Measurements from ENCODE around the gene NGDN.
"Not testable (repeated sequence)": the region's sequence is repeated elsewhere in the genome, so short reads cannot be mapped to it uniquely, and the experiment has no call there.

The NGDN gene

DNA sequence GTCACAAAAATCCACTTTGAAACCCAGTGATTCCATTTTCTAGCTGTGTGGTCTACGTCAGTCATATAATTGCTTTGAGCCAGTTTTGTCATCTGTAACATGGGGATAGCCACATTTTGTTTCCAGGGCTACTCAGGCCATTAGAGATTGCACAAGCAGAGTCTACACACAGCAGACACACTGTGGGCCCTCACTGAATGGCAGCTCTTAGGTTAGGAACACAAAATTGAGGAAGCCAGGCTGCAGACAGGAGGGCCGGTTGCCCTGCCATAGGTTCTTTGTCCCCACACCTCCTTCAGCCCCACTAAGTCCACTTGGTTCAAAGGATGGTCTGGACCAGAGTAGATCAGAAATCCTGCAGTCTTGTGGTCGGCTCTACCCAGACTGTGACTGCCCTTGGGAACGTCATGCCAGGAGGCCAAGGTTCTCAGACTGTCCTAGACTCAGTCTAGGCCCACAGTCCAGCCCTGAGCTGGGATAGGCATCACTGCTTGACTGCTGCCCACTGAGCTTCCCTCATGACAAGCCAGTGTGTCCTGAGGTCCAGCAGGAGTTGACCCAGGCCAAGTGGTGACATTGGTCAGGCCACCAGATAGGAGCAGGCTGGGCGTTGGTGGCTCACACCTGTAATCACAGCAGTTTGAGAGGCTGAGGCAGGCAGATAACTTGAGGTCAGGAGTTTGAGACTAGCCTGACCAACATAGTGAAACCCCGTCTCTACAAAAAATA, 30.2 kb upstream of the NGDN start:
- no peak for DNase-seq

- DNase-seq: no peak
These were observed 28.4 kb upstream of the NGDN start for GRCh38 chr14:23441076-23441475.

GRCh38 chr14:23442721-23443356, 26.7 kb upstream of the NGDN start:
- DNase-seq: no peak

DNA sequence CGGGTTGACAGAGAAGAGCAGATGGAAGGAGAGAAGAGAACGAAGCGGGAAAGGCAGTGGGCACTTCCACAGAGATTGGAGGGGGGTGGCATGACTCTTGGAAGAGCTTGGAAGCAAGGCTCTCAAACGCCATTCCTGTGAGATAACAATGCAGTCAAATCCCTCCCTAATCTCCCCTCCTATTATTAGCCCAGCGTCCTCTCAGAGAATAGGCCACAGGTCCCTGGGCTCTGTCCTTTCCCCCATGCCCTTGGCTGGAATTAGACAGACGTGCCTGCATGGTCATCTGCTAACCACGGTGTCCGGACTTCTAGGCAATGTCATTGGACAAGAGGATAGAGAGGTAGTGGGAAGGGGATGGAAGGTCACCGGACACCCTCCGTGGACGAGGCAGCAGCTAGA, 26.1 kb upstream of the NGDN start:
- DNase-seq: no peak

DNA sequence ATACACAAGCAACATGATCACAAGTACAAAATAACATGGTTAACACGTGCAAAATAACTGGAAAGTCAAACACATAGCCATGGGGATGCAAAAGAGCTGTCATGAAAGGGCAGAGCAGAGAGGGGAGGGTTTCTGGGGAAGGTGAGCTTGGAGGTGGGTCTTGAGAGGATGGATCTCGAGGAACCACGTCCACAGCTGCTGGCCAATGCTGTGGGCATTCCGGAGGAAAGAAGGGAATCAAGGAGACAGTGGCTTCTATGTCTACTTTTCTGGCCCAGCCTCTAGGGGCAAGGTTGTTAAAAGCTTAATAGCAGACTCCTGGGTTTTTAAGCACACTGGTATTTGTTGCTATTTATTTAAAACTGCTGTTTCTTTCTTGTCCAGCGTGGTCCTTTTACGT, 25.6 kb upstream of the NGDN start:
- DNase-seq: no peak

GRCh38 chr14:23444314-23444713, 25.2 kb upstream of the NGDN start:
- no peak for DNase-seq

DNA sequence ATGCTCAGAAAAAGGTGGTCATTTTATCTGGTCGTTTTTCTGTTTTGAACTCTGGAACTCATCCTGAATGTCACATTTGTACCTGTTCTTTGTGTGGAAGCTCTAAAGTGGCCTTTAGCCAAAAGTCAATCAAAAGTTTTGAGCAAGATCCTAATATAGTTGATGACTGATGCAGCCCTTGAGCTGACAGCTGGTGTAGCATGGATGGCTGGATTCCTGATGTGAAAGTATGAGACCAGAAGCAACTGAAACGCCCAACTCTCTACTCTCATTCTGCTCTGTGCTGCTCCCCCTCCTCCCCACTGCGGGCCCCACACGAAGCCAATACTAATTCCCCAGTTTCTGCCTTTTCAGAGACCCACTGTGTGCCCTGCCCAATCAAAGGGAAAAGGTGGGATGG, 23.7 kb upstream of the NGDN start:
- DNase-seq: no peak

DNA sequence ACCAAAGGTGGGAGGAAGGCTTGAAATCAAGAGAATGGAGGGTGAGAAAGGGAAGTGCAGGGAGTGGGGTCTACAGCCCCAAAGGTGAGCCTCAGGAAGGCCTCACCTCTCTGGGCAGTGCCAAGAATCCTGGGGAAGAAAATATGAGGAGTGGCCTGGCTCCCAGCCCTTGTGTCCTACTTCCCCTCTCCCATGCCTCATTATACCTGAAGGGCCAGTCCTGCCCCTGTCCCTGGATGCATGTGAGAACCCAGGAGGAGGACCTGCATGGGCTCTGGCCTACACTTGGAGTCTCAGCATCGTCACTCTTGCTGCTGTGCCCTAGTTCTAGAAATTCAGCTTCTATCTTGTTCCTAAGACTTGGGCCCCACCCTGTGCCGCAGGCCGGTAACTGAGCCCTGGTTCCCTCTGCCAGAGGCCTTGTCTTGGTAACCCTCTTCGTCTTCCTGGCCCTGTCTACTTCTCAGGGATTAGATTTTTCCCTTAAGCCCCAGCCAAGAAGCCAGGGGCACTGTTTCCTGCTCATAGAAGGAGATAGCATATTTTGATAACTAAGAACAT, 23.1 kb upstream of the NGDN start:
- DNase-seq: no peak

GRCh38 chr14:23447361-23448350, 21.8 kb upstream of the NGDN start:
- no peak for DNase-seq

GRCh38 chr14:23449314-23449713, 20.2 kb upstream of the NGDN start:
- DNase-seq: no peak

DNA sequence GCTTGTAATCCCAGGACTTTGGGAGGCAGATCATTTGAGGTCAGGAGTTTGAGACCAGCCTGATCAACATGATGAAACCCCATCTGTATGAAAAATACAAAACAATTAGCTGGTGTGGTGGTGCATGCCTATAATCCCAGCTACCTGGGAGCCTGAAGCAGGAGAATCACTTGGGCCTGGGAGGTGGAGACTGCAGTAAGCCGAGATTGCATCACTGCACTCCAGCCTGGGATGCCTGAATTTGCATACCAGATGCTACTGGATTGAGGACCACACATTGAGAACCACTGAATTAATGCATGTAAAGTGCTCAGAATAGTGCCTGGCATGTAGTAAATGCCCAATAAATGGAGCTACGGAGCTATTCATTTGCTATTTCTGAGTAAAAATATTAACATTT, 19.1 kb upstream of the NGDN start:
- no peak for DNase-seq

DNA sequence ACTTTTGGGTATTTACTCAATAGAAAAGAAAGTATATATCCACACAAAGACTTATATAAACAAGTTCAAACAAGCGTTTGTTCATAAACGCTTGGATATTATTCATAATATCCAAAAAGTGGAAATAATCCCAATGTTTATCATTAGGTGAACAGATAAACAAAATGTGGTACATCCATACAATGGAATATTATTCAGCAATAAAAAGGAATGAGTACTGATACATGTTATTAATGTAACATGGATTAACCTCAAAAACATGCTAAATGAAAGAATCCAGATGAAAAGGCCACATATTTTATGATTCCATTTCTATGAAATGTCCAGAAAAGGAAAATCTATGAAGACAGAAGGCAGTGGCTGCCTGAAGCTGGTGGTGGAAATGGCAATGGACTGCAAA, 17.3 kb upstream of the NGDN start:
- DNase-seq: no peak

GRCh38 chr14:23454445-23454856, 15.1 kb upstream of the NGDN start:
- DNase-seq: no peak

- DNase-seq: not testable (repeated sequence)
These were observed 12.5 kb upstream of the NGDN start for GRCh38 chr14:23456883-23457586.

GRCh38 chr14:23457587-23458445, 11.7 kb upstream of the NGDN start:
- DNase-seq: no peak

DNA sequence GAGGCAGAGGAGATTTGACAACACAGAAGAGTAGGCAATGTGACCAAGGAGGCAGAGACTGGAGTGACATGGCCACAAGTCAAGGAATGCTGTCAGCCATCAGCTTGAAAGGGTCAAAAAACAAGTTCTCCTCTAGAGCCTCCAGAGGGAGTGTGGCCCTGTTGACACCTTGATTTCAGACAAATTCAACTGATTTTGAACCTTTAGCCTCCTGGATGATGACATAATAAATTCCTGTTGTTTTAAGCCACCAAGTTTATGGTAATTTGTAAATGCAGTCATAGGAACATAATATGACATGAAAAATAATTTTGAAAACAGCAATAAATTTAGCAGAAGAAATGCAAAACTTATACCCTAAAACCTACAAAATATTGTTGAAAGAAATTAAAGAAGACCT, 8.5 kb upstream of the NGDN start:
- DNase-seq: no peak

DNA sequence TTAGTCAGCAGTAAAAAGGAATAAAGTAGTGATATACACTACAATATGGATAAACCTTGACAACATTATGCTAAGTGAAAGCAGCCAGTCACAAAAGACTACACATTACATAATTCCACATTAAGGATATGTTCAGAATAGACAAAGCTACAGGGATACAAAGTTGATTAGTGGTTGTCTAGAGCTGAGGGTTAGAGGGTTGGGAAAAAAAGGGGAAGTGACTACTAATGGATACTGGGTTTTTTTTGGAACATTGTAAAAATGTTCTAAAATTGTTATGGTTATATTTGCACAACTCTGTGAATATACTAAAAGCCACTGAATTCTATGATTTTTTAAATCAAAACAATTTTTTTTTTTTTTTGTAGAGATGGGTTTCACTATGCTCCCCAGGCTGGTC, 4.8 kb upstream of the NGDN start:
- DNase-seq: no peak

GRCh38 chr14:23465261-23465660, 4.2 kb upstream of the NGDN start:
- DNase-seq: no peak

DNA sequence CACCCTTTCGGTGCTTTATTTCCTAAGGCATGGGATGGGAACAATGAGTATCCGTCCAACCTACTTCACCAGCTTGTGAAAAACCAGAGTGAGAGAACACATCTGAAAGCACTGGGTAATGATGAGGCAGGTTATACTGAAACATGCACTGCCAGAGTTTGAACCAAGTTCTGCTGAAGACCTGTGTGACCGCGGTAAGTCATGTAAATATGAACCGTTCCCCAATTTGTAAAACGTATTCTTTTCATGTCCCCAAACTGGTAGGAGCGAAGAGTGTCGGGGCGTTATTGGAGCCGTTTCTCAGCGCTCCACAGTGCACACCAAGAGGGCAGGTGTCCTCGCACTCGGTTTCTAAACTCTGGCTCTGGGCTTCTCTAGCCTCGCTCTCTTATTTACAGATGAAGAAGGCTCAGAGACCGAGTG, 788 bp upstream of the NGDN start:
- DNase-seq: no peak

DNA sequence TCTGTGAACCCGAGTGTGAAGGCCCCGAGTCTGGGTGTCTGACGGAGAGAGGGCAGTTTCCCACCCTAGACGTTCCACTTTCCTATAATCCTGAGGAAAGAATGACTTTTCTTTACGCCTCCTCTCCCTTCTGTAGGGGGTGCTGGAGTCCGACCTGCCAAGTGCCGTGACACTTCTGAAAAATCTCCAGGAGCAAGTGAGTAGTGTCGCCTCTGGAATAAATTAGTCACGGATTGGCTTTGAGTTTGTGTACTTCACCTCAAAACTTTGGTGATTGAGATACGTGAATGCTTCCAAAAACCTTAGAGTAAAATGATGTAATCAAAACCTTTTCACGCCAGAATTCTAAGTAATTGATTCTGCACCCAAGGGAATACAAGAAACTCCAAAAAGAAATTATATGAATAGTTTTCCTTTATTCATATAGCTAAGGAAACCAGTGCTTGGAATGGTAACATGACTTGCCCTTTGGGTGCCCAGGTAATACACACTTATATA, 452 bp downstream of the NGDN start:
- no peak for DNase-seq

DNA sequence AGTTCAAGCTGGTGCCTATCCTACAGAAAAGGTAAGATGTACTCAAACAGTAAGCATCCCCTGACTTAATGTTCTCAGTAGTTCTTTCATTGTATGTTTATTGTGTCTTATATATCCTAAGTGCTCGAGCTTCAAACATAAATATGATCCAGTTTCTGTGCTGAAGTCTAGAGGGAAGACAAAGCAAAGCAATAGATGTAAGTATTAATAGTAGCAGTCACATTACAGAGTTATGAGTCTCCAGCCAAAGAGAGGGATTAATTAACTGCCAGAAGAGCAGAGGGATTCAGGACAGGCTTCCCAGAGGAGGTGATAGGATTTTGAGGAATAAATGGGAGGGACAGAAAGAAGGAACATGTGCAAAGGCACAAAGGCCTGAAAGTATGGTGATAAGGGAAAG, 1.4 kb downstream of the NGDN start:
- DNase-seq: no peak
